ENCODE data around the gene NCAPD2. TPM values are rescaled to one million over a fixed set of nuclear protein-coding genes. Genes with fewer than 3 reads are reported as not detected.
"Not testable (repeated sequence)": the region's sequence is repeated elsewhere in the genome, so short reads cannot be mapped to it uniquely, and the experiment has no call there.

The NCAPD2 gene
- total RNA-seq, 2 experiments from 2014 or later = 153 to 156 TPM

- H3K9me3 Mint-ChIP-seq, POLR2A ChIA-PET, H3K4me3 Mint-ChIP-seq: not testable (repeated sequence)
Measured at GRCh38 chr12:6477601-6478377, 16.1 kb upstream of the NCAPD2 start.

GRCh38 chr12:6478416-6478815, 15.5 kb upstream of the NCAPD2 start:
- Mint-ChIP-seq H3K4me3 (no peak overlapping the region), H3K9me3 (no peaks in the 10 kb centered on the region), H3K27ac (no peak overlapping the region), H3K36me3 (ENCODE audit: low read depth) (no peaks in the 10 kb centered on the region), H3K27me3 (peaks cover 18% of the 10 kb centered on the region), H3K4me1 (no peaks in the 10 kb centered on the region)
- DNase-seq = no peak
- ChIA-PET CTCF (no interaction called here), POLR2A (interaction anchor here (0.6 kb wide), 1 partner anchor 11 kb away, joined by 4 read pairs; no protein-coding TSS in a partner anchor)

More at GRCh38 chr12:6477601-6478377, 16.1 kb upstream of the NCAPD2 start:
- H3K36me3 Mint-ChIP-seq (ENCODE audit: low read depth); DNase-seq; H3K4me1 Mint-ChIP-seq; H3K27ac Mint-ChIP-seq: not testable (repeated sequence)
- peaks cover 17% of the 10 kb centered on the region for H3K27me3 Mint-ChIP-seq
- CTCF ChIA-PET = interaction anchor here (0.7 kb wide), 1 partner anchor 13 kb away, joined by 3 read pairs; no protein-coding TSS in a partner anchor

GRCh38 chr12:6488240-6488639, 5.7 kb upstream of the NCAPD2 start:
- Mint-ChIP-seq H3K4me1 (peaks cover 14% of the 10 kb centered on the region), H3K36me3 (ENCODE audit: low read depth) (peaks cover 19% of the 10 kb centered on the region), H3K9me3 (no peaks in the 10 kb centered on the region), H3K4me3 (no peak overlapping the region), H3K27me3 (peaks cover 4% of the 10 kb centered on the region), H3K27ac (no peak overlapping the region)
- DNase-seq = no peak
- POLR2A ChIA-PET = interaction anchor here (0.8 to 10.2 kb wide), 3 partner anchors 12 to 153 kb away, joined by 3 to 163 read pairs (median 3); partner anchors contain the start of gene VAMP1
- CTCF ChIA-PET = interaction anchor here (0.6 to 2.7 kb wide), 5 partner anchors 17 to 153 kb away, joined by 3 to 12 read pairs (median 5); partner anchors contain the start of gene VAMP1

DNA sequence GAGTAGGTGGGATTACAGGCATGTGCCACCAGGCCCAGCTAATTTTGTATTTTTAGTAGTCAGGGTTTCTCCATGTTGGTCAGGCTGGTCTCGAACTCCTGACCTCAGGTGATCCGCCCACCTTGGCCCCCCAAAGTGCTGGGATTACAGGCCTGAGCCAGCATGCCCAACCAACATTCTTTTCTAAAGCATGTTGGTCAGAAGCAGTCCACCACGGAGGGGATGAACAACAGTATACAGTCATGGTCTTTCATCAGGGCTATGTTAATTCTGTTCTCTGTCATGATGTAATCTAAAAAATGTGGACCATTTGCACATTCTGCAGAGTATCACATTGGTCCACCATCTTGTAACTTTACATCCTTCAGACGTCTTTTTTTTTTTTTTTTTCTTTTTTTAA, 4.5 kb upstream of the NCAPD2 start:
- H3K4me3 Mint-ChIP-seq = no peak overlapping the region
- DNase-seq = no peak
- peaks cover 14% of the 10 kb centered on the region for H3K4me1 Mint-ChIP-seq
- CTCF ChIA-PET = no interaction called here
- H3K27me3 Mint-ChIP-seq = no peaks in the 10 kb centered on the region
- POLR2A ChIA-PET = interaction anchor here (0.7 to 10.2 kb wide), 3 partner anchors 11 to 154 kb away, joined by 3 to 163 read pairs (median 4); partner anchors contain the start of gene VAMP1
- no peaks in the 10 kb centered on the region for H3K9me3 Mint-ChIP-seq
- peaks cover 21% of the 10 kb centered on the region for H3K36me3 Mint-ChIP-seq (ENCODE audit: low read depth)
- H3K27ac Mint-ChIP-seq = no peak overlapping the region

DNA sequence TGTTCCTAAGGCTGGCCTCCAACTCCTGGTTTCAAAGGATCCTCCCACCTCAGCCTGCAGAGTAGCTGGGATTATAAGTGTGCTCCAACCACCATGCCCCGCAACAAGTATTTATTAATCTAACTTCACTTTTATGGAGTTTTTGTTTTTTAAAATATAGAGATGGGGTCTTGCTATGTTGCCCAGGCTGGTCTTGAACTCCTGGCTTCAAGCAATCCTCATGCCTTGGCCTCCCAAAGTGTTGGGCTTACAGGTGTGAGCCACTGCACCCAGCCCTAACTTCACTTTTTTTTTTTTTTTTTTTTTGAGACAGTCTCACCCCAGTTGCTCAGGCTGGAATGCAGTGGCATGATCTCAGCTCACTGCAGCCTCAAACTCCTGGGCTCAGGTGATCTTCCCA, 3.2 kb upstream of the NCAPD2 start:
- not testable (repeated sequence) for H3K27me3 Mint-ChIP-seq, H3K9me3 Mint-ChIP-seq, H3K27ac Mint-ChIP-seq, H3K4me3 Mint-ChIP-seq, DNase-seq
- POLR2A ChIA-PET = interaction anchor here (3.2 to 10.2 kb wide), 2 partner anchors 20 to 27 kb away, joined by 68 to 163 read pairs; partner anchors contain the start of gene VAMP1
- Mint-ChIP-seq H3K36me3 (ENCODE audit: low read depth) (peaks cover 33% of the 10 kb centered on the region), H3K4me1 (peaks cover 23% of the 10 kb centered on the region)
- CTCF ChIA-PET = interaction anchor here (1.2 kb wide), 1 partner anchor 59 kb away, joined by 3 read pairs; no protein-coding TSS in a partner anchor

GRCh38 chr12:6492838-6493496, 935 bp upstream of the NCAPD2 start, which contains the start of gene MRPL51:
Gene MRPL51 (minus strand): TSS chr12:6493262. CDS start chr12:6493136, 126 bp downstream.
- CTCF ChIA-PET = interaction anchor here (0.7 to 2.2 kb wide), 11 partner anchors 19 to 260 kb away, joined by 3 to 8 read pairs (median 4); partner anchors contain the start of genes GAPDH, MLF2, NOP2 and VAMP1
- Mint-ChIP-seq H3K4me1 (peaks cover 40% of the 10 kb centered on the region), H3K4me3 (peak within 1 kb of the TSS; percentile 96), H3K9me3 (no peaks in the 10 kb centered on the region), H3K36me3 (ENCODE audit: low read depth) (peaks cover 48% of the 10 kb centered on the region), H3K27ac (peak within 1 kb of the TSS; percentile 98), H3K27me3 (no peaks in the 10 kb centered on the region)
- POLR2A ChIA-PET = interaction anchor here (0.6 to 10.2 kb wide), 40 partner anchors 9 to 433 kb away, joined by 3 to 163 read pairs (median 4); partner anchors contain the start of genes CD27, CDCA3, COPS7A and GAPDH
- DNase-seq = peak; percentile 96

- POLR2A ChIA-PET = interaction anchor here (0.7 to 10.2 kb wide), 12 partner anchors 15 to 230 kb away, joined by 3 to 163 read pairs (median 6); partner anchors contain the start of genes COPS7A, GAPDH, IFFO1 and TAPBPL
- Mint-ChIP-seq H3K36me3 (ENCODE audit: low read depth) (peaks cover 58% of the 10 kb centered on the region), H3K27ac (peak overlapping the region; percentile 98)
Measured at GRCh38 chr12:6494258-6494743, 399 bp downstream of the NCAPD2 start.

GRCh38 chr12:6494968-6495367, 1.1 kb downstream of the NCAPD2 start:
- Mint-ChIP-seq H3K4me3 (peak overlapping the region; percentile 96), H3K27me3 (no peaks in the 10 kb centered on the region), H3K36me3 (ENCODE audit: low read depth) (peaks cover 58% of the 10 kb centered on the region), H3K4me1 (peaks cover 44% of the 10 kb centered on the region), H3K27ac (peak overlapping the region; percentile 98), H3K9me3 (no peaks in the 10 kb centered on the region)
- ChIA-PET POLR2A (interaction anchor here (0.7 to 10.2 kb wide), 11 partner anchors 15 to 160 kb away, joined by 3 to 163 read pairs (median 5); partner anchors contain the start of genes GAPDH, IFFO1, TAPBPL and VAMP1), CTCF (interaction anchor here (0.7 to 3.4 kb wide), 11 partner anchors 10 to 70 kb away, joined by 3 to 17 read pairs (median 4); partner anchors contain the start of genes GAPDH, TAPBPL and VAMP1)
- no peak for DNase-seq

More at GRCh38 chr12:6494258-6494743, 399 bp downstream of the NCAPD2 start:
- CTCF ChIA-PET = interaction anchor here (0.6 to 3.4 kb wide), 10 partner anchors 11 to 74 kb away, joined by 3 to 17 read pairs (median 4); partner anchors contain the start of genes GAPDH, NOP2, TAPBPL and VAMP1
- no peak for DNase-seq
- no peaks in the 10 kb centered on the region for H3K27me3 Mint-ChIP-seq
- H3K9me3 Mint-ChIP-seq = no peaks in the 10 kb centered on the region
- peak overlapping the region; percentile 96 for H3K4me3 Mint-ChIP-seq
- peaks cover 44% of the 10 kb centered on the region for H3K4me1 Mint-ChIP-seq

GRCh38 chr12:6497291-6497690, 3.4 kb downstream of the NCAPD2 start:
- not testable (repeated sequence) for H3K27me3 Mint-ChIP-seq, H3K4me3 Mint-ChIP-seq, DNase-seq, H3K9me3 Mint-ChIP-seq
- H3K27ac Mint-ChIP-seq = peak overlapping the region; percentile 44
- peaks cover 45% of the 10 kb centered on the region for H3K36me3 Mint-ChIP-seq (ENCODE audit: low read depth)
- ChIA-PET POLR2A (interaction anchor here (1.5 to 10.2 kb wide), 4 partner anchors 27 to 74 kb away, joined by 4 to 163 read pairs (median 33); partner anchors contain the start of genes GAPDH and VAMP1), CTCF (interaction anchor here (1.3 to 3.4 kb wide), 2 partner anchors 27 to 41 kb away, joined by 3 to 17 read pairs; partner anchors contain the start of gene VAMP1)
- H3K4me1 Mint-ChIP-seq = peaks cover 35% of the 10 kb centered on the region

DNA sequence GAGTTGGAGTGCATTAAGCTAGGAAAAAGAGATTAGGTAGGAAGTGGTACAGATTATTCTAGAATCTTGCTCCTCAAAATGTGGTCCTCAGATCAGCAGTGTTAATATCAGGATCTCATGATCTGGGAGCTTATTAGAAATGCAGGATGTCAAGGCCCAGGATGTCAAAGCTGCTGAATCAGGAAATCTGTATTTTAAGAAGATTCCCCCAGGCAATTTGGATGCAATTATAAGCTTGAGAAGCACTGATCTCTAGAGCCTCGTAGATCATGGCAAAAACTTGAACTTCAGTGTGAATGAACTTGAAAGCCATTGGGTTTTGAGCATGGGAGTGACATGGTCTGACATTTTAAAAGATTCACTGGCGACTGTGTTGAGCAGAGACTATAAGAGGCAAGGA, 6.6 kb downstream of the NCAPD2 start:
- ChIA-PET POLR2A (interaction anchor here (0.9 to 2.1 kb wide), 6 partner anchors 9 to 35 kb away, joined by 3 to 9 read pairs (median 4); partner anchors contain the start of genes GAPDH and VAMP1), CTCF (interaction anchor here (1.8 to 2.7 kb wide), 2 partner anchors 38 to 77 kb away, joined by 5 to 10 read pairs; no protein-coding TSS in a partner anchor)
- Mint-ChIP-seq H3K27me3 (no peaks in the 10 kb centered on the region), H3K9me3 (no peaks in the 10 kb centered on the region), H3K4me3 (no peak overlapping the region), H3K36me3 (ENCODE audit: low read depth) (peaks cover 37% of the 10 kb centered on the region), H3K27ac (no peak overlapping the region), H3K4me1 (peaks cover 26% of the 10 kb centered on the region)
- DNase-seq = no peak

DNA sequence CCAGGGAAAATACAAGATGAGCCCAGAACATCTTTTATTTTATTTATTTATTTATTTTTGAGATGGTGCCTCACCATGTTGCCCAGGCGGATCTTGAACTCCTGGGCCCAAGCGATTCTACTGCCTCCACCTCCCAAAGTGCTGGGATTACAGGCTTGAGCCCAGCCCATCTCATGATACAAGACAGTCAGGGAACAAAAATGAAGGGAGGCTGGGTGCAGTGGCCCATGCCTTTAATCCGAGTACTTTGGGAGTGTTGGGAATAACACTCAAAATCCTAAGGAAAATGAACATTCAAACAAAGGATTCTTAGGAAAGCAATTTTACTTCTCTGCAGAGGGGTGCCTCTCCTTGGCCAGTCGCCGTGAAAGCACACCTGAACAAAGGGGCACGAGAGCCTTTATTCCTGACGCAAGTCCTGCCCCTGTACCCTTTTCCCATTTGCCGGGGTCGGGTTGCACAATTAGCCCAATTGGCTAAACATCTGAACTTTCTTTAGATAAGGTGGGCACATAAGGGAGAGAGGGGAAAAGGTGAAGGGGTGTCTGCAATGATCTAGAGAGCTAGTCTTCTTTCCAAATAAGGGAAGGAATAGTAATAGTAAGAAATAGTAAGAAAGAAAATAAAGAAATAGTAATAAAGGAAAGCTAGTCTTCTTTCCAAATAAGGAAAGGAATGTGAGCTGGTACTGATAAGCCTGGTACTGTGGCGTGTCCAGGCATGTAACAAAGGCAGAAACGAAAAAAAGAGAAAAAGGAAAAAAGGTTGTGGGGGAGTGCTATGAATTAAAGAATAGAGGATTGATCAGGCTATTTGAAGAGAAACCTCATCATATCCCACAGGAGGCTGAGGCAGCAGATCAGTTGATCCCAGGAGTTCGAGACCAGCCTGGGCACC, 13.4 kb downstream of the NCAPD2 start:
- Mint-ChIP-seq H3K4me1 (peaks cover 18% of the 10 kb centered on the region), H3K36me3 (ENCODE audit: low read depth) (peaks cover 52% of the 10 kb centered on the region), H3K4me3 (no peak overlapping the region), H3K27me3 (no peaks in the 10 kb centered on the region), H3K9me3 (no peaks in the 10 kb centered on the region), H3K27ac (no peak overlapping the region)
- no peak for DNase-seq
- ChIA-PET CTCF (interaction anchor here (0.6 kb wide), 1 partner anchor 19 kb away, joined by 5 read pairs; no protein-coding TSS in a partner anchor), POLR2A (interaction anchor here (0.6 to 0.7 kb wide), 2 partner anchors 25 to 69 kb away, joined by 3 to 4 read pairs; no protein-coding TSS in a partner anchor)

Data from activated CD4-positive, alpha-beta memory T cell treated with anti-CD3 and anti-CD28 coated beads, Interleukin-2, amount 10 ng/mL, durations not matched to agents 7 days and 5 days (primary cell).